Measurements from ENCODE around the gene ZFX. TPM values are rescaled to one million over a fixed set of nuclear protein-coding genes. Genes with fewer than 3 reads are reported as not detected.

Gene ZFX
- total RNA-seq, 1 experiment from 2014 or later: 66.8 TPM

GRCh38 chrX:24189490-24189889 is 40.0 kb downstream of the ZFX start:
- Mint-ChIP-seq H3K27me3 (ENCODE audit: low read depth) (no peaks in the 10 kb centered on the region), H3K4me1 (peaks cover 10 to 11% of the 10 kb centered on the region in 2 experiments; a peak in 3 of 4 replicates), H3K36me3 (ENCODE audit: insufficient read depth in 1 of 3, low read depth in 3 of 3) (peaks cover 5 to 24% (median 18%) of the 10 kb centered on the region in 3 experiments; a peak in 6 of 7 replicates), H3K9me3 (no peaks in the 10 kb centered on the region), H3K27ac (no peak overlapping the region), H3K4me3 (no peak overlapping the region)
- Histone ChIP-seq H2BK12ac (ENCODE audit: insufficient read length, low read depth, low read length) (no peak overlapping the region), H2AFZ (ENCODE audit: low read length) (no peak overlapping the region), H4K91ac (ENCODE audit: insufficient read length, low read depth, low read length) (no peak overlapping the region), H3K4me2 (ENCODE audit: insufficient read depth, insufficient read length, low read length) (no peak overlapping the region), H3K79me1 (ENCODE audit: insufficient read depth, low read depth, low read length, poor library complexity, severe bottlenecking) (peaks cover 11% of the 10 kb centered on the region), H3K23me2 (ENCODE audit: insufficient read length, low read depth, low read length, poor library complexity, severe bottlenecking) (no peaks in the 10 kb centered on the region), H2AK5ac (ENCODE audit: insufficient read length, low read length) (no peak overlapping the region), H3K9me3 (ENCODE audit: control insufficient read depth, low read depth, low read length) (no peaks in the 10 kb centered on the region), H4K20me1 (ENCODE audit: control insufficient read depth, insufficient read depth, insufficient read length) (no peaks in the 10 kb centered on the region), H3K79me2 (ENCODE audit: insufficient read depth, low read length) (peaks cover 8% of the 10 kb centered on the region; the same call in 1 of the 2 replicates), H3K56ac (ENCODE audit: insufficient read length, low read depth, low read length) (no peak overlapping the region), H3K4ac (ENCODE audit: low read depth, low read length) (no peak overlapping the region), H3T11ph (ENCODE audit: low read length) (no peak overlapping the region), H3K27me3 (ENCODE audit: insufficient read depth, low read length) (no peaks in the 10 kb centered on the region; the same call in 1 of the 2 replicates), H2BK5ac (ENCODE audit: insufficient read length, low read length) (no peak overlapping the region), H2BK120ac (ENCODE audit: low read depth, low read length, poor library complexity, severe bottlenecking) (no peak overlapping the region), H3K18ac (ENCODE audit: insufficient read length, low read depth, low read length) (no peak overlapping the region), H3K27ac (ENCODE audit: insufficient read length, low read depth, low read length) (no peak overlapping the region), H4K8ac (replicated peaks; ENCODE audit: insufficient read length, low read depth, low read length) (no peak overlapping the region), H2BK20ac (ENCODE audit: low read depth, low read length, poor library complexity, severe bottlenecking) (no peak overlapping the region), H3K4me1 (ENCODE audit: insufficient read depth, low read length) (no peaks in the 10 kb centered on the region), H2BK15ac (ENCODE audit: low read depth, low read length) (no peak overlapping the region), H3K23ac (ENCODE audit: insufficient read length, low read depth, low read length) (no peak overlapping the region), H3K9ac (ENCODE audit: extremely low read depth, insufficient read length, low read length) (no peak overlapping the region), H3K14ac (ENCODE audit: insufficient read depth, low read length) (no peak overlapping the region), H4K5ac (ENCODE audit: insufficient read length, low read depth, low read length) (no peak overlapping the region)
- TF ChIP-seq CTCF (conservative IDR thresholded peaks at IDR 0.05): no peak
- DNase-seq: no peak
- WGBS (ENCODE audit: extremely low coverage, insufficient read length, low lambda C conversion rate): no CpG with 5 or more reads among the region's 2 CpGs
